ENCODE data around the gene PLEKHA7.

PLEKHA7 gene

DNA sequence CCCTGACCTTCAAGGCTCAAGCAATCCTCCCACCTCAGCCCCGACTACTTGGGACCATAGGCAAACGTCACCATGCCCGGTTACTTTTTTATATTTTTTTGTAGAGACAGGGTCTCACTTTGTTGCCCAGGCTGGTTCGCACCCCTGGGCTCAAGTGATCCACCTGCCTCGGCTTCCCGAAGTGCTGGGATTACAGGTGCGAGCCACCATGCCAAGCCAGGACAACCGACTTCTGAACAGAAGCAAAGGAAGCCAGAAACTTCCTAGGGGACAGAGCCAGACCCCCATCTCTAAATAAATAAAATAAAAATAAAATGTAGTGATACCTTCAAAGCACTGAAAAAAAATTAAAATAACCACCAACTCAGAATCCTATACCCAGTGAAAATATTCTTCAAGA, 249.3 kb downstream of the PLEKHA7 start:
- no peak for FAIRE-seq

DNA sequence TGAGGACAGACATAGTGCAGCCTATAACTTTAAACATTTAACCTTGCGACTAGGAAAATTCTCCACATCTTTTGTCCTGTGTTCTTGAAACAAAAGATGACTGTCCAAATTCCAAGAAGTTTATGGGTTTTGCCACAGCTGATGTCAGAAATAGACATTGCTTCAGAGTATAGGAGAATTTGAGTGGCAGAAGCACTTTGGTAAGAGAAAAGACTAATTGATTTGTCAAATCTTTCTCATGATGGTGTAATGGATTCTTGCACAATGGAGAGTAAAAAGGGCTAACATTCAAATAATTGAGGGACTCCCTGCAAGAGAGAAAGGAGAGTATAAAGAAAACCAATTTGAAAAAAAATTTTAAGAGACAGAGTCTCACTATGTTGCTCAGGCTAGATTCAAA, 250.5 kb downstream of the PLEKHA7 start:
- FAIRE-seq: no peak

DNA sequence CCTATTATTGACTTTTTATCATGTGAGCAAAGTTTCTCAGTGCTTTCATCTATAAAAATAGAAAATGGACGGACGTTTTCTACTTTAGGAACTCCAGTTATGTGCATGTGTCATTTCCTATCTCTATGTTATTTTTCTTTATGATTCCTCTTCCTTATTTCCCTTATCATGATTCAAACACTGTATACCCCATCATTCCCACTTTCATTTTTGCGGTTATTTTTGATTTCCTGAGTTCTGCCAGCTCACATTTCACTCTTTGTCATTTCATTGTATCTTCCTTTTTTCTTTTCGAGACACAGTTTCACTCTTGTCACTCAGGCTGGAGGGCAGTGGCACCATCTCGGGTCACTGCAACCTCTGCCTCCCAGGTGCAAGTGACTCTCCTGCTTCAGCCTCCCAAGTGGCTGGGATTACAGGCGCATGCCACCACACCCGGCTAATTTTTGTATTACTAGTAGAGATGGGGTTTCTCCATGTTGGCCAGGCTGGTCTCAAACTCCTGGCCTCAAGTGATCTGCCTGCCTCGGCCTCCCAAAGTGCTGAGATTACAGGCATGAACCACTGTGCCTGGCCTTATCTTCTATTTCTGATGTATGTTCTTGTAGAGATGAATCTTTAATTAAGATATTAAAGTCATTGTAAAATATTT, 254.2 kb downstream of the PLEKHA7 start:
- no peak for FAIRE-seq

DNA sequence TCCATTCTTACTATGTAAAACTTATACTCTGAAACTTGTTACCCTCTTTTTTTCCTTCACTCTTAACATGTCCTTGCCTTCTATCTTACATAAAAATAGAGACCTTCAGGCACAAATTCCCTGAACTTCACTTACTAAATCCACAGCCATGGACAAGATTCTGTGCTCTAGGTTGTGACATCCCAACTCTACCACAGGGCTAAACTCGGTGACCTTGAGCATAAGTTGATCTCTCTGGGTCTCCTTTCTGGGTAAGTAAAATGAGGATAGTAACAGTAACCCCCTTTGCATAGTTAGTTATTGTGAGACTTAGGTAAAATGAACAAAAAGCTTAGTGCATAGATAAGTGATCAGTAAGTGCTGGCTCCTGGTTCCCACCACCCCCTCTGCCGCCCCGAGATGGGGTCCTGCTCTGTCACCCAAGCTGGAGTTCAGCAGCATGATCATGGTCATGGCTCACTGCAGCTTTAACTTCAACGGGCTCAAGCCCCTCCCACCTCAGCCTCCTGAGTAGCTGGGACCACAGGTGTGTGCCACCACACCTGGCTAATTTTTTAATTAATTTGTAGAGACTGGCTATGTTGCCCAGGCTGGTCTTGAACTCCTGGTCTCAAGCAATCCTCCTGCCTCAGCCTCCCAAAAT, 255.7 kb downstream of the PLEKHA7 start:
- no peak for FAIRE-seq

DNA sequence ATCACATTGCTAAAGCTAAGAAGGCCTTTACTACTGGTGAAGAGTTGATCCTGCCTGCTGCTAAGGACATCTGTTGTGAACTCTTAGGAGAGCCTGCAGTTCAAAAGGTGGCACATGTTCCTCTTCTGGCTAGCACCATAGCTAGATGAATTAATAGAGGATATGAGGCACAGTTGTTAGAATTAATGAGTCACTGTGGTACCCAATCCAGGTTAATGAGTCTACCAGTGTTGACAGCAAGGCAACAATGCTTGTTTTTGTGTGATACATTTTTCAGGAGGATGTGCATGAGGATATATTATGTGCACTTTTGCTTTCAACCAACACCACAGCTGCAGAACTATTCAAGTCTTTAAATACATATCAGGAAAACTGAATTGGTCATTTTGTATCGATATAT, 263.8 kb downstream of the PLEKHA7 start:
- no peak for FAIRE-seq

DNA sequence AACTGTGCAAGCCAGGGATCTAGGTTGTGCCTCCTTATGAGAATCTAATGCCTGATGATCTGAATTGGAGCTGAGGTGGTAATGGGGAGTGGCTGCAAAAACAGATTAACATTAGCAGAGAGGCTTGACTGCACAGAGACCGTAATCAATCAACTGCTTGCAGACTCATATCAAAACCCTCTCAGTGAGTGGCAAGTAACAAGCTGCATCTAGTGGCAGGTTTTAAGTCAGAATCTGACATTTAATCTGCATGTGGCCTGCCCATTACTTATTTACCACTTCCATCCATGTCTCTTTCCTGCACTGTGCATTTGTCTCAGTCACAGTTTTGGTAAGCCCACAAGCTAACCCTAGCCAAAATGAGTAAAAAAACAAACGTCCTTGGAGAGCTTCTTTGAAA, 264.5 kb downstream of the PLEKHA7 start:
- FAIRE-seq: no peak

DNA sequence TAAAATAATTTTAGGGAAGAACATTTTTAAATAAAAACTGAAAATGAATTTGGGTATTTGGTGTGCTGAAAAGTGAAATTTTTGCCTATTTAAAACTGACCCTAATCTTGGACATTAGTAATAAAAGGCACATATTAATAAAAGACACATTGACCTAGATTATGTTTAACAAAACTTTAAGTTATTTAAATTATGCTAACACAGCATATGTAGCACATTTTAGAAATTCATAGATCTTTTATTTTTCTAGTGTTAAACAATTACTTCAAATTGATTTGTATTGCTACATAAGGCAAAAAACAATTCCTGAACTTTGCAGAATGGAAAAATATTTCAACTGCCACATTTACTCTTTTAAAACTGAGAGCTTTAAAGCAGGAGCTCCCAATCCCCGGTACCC, 265.1 kb downstream of the PLEKHA7 start:
- FAIRE-seq: no peak

DNA sequence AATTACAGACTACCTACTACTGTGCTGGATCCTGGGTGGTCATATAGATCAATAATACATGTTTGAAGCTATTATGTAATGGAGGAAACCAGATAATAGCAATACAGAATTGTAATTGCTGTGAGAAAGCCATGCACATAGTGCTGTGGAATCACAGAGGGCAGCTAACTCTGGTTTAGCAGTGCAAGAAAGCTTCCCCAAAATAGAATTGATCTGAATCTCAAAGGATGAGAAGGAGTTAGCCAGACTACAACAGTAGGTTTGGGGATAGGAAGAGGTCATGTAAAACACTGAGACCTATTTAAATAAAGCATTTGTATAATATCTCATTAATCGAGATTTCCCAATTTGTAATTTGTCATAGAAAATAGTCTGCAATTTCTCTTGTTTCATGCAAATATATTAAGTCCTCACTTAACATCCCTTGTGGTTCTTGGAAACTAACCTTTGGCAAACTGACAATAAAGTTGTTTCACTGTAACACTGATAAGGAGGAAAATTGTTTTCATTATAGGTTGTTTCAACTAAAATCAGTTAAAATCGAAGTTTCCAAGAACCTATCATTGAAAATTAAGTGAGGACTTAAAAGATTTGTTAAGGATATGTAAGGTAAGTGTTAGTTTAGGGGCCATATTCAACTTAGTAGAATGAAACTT, 268.1 kb downstream of the PLEKHA7 start:
- no peak for FAIRE-seq

DNA sequence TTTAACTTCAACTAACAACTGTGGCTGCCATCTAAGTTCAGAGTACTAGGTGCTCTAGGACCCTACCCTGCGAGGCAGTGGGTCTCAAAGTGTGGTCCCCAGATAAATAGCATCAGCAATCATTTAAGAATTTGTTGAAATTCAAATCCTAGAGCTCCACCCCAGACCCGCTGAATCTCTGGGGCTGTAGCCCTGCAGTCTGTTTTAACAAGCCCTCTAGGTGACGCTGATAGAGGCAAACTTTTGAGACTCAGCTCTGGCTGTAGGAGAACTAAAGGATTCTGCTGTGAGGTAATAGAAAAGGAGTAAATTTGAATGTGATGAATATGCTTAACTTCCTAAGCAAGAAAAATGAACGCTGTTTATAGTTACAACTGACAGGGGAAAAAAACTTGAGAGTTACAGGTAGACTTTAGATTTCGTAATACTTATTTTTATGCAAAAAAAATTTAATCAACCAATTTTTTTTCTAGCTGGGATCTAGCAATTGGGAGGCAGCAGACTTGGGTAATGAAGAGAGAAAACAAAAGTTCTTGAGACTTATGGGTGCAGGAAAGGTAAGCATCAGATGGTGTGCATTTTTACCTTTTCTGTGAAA, 270.0 kb downstream of the PLEKHA7 start:
- FAIRE-seq: no peak

DNA sequence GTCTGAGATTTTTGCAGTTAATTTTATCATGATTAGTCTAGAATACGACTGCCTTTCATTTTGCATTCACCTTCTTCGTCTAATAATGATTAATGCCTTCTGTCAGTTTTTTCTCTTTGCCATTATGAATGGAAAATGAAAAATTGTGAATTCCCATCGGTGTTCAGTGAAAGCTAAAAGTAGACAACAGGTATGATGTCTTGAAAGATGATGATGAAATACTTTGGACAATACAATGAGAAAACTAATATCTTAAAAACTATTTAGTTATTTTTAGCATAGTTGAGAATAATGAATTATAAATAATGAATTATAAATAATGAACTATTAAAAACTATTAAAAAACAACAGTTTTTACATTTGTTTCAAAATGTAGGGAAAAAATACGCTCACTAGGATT, 270.7 kb downstream of the PLEKHA7 start:
- no peak for FAIRE-seq

DNA sequence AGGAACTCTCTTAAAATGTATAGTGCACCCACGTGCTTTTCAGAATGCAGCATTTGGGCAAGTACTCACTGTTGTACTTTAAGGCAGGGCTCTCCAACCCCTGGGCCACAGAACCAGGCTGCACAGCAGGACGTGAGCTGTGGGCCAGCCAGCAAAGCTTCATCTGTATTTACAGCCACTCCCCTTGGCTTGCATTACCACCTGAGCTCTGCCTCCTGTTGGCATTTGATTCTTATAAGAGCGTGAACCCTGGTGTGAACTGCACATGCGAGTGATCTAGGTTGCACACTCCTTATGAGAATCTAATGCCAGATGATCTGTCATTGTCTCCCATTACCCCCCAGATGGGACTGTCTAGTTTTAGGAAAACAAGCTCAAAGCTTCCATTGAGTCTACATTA, 272.7 kb downstream of the PLEKHA7 start:
- no peak for FAIRE-seq

DNA sequence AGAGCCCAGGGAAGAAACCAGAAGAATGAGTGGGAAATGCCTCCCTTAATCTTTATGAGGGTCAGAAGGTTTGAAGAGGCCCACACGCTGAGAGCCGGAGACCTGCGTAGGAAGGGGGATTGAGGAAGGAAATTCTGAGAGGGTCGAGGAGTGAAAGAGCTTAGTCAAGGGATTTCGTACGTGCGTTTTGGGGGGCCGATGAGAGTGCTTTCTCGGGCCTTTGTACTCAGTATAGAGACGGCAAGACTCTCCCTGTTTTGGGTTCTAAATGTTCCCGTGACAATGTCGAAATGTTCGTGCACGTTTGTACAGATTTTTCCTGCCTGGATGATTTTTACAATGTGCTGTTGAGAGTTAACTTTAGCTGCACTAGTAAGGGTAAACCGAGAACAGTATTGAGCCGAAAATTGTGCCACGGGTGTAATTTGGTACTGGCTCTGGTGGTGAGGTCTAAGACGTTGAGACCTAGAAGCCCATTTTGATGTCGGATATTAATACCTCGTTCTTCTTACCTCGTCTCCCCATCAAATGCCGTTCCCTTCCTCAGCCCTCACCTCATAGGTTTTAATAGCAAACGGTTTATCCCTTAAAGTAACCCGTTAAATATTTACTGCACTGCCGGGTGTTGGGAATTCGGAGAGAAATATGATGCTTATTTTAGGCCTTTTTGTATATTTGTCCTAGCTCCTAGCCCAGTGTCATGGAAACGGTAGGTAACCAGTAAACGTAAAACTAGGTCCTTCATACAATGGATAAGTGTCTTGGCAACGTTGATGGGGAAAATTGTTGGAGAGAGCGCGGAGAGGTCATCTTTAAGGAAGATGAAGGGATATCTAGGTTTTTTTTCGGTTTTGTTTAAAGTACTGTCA, 275.0 kb downstream of the PLEKHA7 start:
- FAIRE-seq: no peak

DNA sequence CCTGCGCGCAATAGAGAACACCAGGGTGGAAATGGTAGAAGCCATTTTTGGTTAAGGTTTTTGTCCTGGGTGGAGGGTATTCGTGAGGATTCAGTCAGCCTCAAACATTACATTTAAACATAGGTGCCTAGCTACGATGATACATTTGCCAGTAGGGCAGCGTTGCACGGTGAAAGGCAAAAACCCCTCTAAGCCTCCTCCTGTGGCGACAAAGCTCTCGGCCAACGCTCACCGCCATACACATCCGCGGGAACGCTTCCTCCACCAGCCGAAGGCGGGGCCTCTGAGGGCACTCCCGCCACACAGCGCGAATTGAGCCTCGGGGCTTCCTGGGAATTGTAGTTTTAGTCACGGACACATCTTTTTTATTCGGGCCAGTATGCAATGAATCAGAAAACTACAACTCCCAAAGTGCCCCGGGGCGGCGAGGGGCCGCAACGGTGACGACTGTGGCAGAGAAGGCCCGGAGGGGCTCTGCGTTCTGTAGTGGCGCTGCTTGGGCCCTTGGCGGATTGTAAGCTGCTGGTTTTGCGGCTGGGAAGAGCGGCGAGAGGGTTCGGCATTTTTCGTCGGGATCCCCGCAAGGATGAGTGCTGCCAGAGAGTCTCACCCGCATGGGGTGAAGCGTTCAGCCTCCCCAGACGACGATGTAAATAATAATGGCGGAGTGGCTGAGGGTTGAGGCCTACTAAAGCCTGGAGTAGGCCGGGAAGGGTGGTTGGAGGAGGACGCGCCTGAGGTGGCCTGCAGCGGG, 275.8 kb downstream of the PLEKHA7 start, which contains the start of gene C11orf58:
Gene C11orf58 (plus strand): TSS at position 455 of the 754 bp plus-strand sequence. CDS start 132 bp downstream, at position 587.
- peak; percentile 76 for FAIRE-seq

DNA sequence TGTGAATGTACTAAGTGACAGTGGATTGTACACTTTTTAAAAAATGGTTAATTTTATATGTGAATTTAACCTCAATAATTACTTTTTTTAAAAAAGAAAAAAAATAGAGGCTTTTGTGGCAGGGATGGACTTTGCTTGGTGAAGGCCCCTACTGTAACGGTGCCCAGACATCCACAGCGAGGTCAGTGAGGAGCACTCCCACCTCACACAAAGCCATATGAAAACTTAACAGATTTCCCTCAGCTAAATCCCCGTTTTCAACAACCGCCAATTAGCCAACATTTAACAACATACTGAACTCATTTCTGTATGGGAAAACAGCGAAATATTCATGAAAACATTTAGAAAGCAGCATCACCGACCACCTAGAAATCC, 276.4 kb downstream of the PLEKHA7 start:
- FAIRE-seq: no peak

Data from TTC549 (cell line).